Endothelial cell of umbilical vein (primary cell): Measurements from ENCODE around the gene CNEP1R1. TPM values are rescaled to one million over a fixed set of nuclear protein-coding genes. Genes with fewer than 3 reads are reported as not detected.

ENCODE experiments used
- BruUV-seq: library from RNA; stranded (reverse); fragments of 400-500 nt; replicated peaks from 2 replicates; lab custom pipeline; 2021; lab: Mats Ljungman, UMichigan
- CTCF ChIA-PET: fragments of 300-600, 350-600 bp; sonication (Branson Sonifier 250); formaldehyde crosslinking; loops from one replicate; lab custom pipeline; 2021; ENCODE audit warnings: antibody characterized with exemption, inconsistent platforms; lab: Charles Lee
- POLR2A ChIA-PET: fragments of 300-600, 350-600 bp; sonication (Branson Sonifier 250); formaldehyde crosslinking; loops from one replicate; lab custom pipeline; 2021; ENCODE audit warnings: antibody characterized with exemption, inconsistent platforms; lab: Charles Lee
- DNase-seq: peaks from one replicate; pipeline ENCODE4 v3.0.0-alpha.2; 2011; ENCODE audit warnings: low read depth, low spot score
- FAIRE-seq: peaks from 2 replicates; lab custom pipeline; 2011; peaks lifted over from hg19 to GRCh38; lab: Jason Lieb, UNC
- H2AFZ ChIP-seq: 2 replicates; pipeline ENCODE4 v1.6.0; 2012; ENCODE audit warnings: low read depth, low read length, control low read depth, inconsistent platforms
- H3K27ac ChIP-seq: 2 replicates; pipeline ENCODE4 v1.5.1; 2011; ENCODE audit warnings: low read depth, mild to moderate bottlenecking, control low read depth, low read length, moderate library complexity; ENCODE audit not compliant: insufficient read depth
- H3K27me3 ChIP-seq, 2 experiments: 2 replicates each; pipeline versions ENCODE4 v1.6.0 to v1.6.1; 2011; ENCODE audit warnings: low read length in 2 of 2, mixed read lengths in 1 of 2; ENCODE audit not compliant: control insufficient read depth in 2 of 2, insufficient read depth in 2 of 2
- H3K36me3 ChIP-seq, 2 experiments: 2 replicates in 1 of 2; 3 replicates in 1 of 2; pipeline ENCODE4 v1.5.1; 2011; ENCODE audit warnings: low read length in 2 of 2, mild to moderate bottlenecking in 1 of 2, moderate library complexity in 1 of 2; ENCODE audit not compliant: control insufficient read depth in 2 of 2, insufficient read depth in 2 of 2; ENCODE audit errors: extremely low read depth in 1 of 2
- H3K4me1 ChIP-seq: 3 replicates; pipeline ENCODE4 v1.5.1; 2011; ENCODE audit warnings: mild to moderate bottlenecking, low read length; ENCODE audit not compliant: control insufficient read depth, insufficient read depth; ENCODE audit errors: extremely low read depth
- H3K4me2 ChIP-seq: 2 replicates; pipeline ENCODE4 v1.6.1; 2011; ENCODE audit warnings: low read length, control low read depth, mixed read lengths; ENCODE audit not compliant: insufficient read depth
- H3K4me3 ChIP-seq, 3 experiments: fragments of 200-600 bp in 1 of 3; sonication (generic), shearing (Covaris generic) in 1 of 3; replicated peaks in 1 of 3; 2 replicates each; pipeline ENCODE4 v1.5.1; 2011 to 2016; ENCODE audit warnings: control low read depth in 3 of 3, low read length in 3 of 3, mild to moderate bottlenecking in 2 of 3, inconsistent platforms in 1 of 3, low read depth in 1 of 3, moderate library complexity in 1 of 3; ENCODE audit not compliant: insufficient read depth in 1 of 3
- H3K79me2 ChIP-seq: 2 replicates; pipeline ENCODE4 v1.6.0; 2012; ENCODE audit warnings: low read length, inconsistent platforms; ENCODE audit not compliant: control insufficient read depth, insufficient read depth
- H3K9ac ChIP-seq: replicated peaks from 2 replicates; pipeline ENCODE3; 2011; ENCODE audit warnings: low read length, control low read depth; ENCODE audit not compliant: insufficient read depth; ENCODE audit errors: extremely low read depth
- H3K9me1 ChIP-seq: replicated peaks from 3 replicates; pipeline ENCODE4 v1.6.0; 2011; ENCODE audit warnings: mild to moderate bottlenecking, low read length; ENCODE audit not compliant: control insufficient read depth, insufficient read depth; ENCODE audit errors: extremely low read depth
- H3K9me3 ChIP-seq: replicated peaks from 2 replicates; pipeline ENCODE4 v1.5.1; 2012; ENCODE audit warnings: low read length, inconsistent platforms; ENCODE audit not compliant: control insufficient read depth, insufficient read depth
- H4K20me1 ChIP-seq: replicated peaks from 2 replicates; pipeline ENCODE3; 2011; ENCODE audit warnings: mild to moderate bottlenecking, low read length; ENCODE audit not compliant: control insufficient read depth, insufficient read depth; ENCODE audit errors: extremely low read depth
- CTCF ChIP-seq, 2 donors: IDR thresholded peaks; 1 replicate in 1 of 2; 2 replicates in 1 of 2; pipeline ENCODE4 v1.5.1; 2011; ENCODE audit warnings: low read length in 2 of 2, mild to moderate bottlenecking in 2 of 2, moderate library complexity in 2 of 2, control low read depth in 1 of 2, inconsistent platforms in 1 of 2, low read depth in 1 of 2; ENCODE audit not compliant: insufficient read depth in 1 of 2; ENCODE audit errors: extremely low read depth in 1 of 2
- GATA2 ChIP-seq: IDR thresholded peaks from 2 replicates; pipeline ENCODE4 v1.7.0; 2011; ENCODE audit warnings: low read depth, mild to moderate bottlenecking, moderate library complexity, mixed read lengths, low read length; ENCODE audit not compliant: insufficient read length, insufficient read depth
- POLR2A ChIP-seq: IDR thresholded peaks from 2 replicates; pipeline ENCODE4 v1.6.1; 2012; ENCODE audit warnings: low read depth, mild to moderate bottlenecking, control low read depth, low read length
- dilution Hi-C: fragments of 300-500 bp; cut with MboI; formaldehyde crosslinking; loops from one replicate; pipeline ENCODE4 v1.15.0; 2019; ENCODE audit warnings: low sequenced_read_pairs; ENCODE audit not compliant: extremely low pct_ligation_motif_present
- intact Hi-C: fragments of 100-400 bp; cut with micrococcal nuclease; formaldehyde crosslinking; loops from one replicate; pipeline ENCODE4 v1.10.0; 2022
- polyA plus RNA-seq, 4 experiments: library from polyadenylated mRNA; depleted of rRNA in 3 of 4; stranded (reverse) in 3 of 4; unstranded in 1 of 4; fragments of >200 nt; gene quantifications; 2 replicates each; pipeline versions ENCODE4 v1.2.1 to v1.2.3, GENCODE V29; 2011 to 2012; ENCODE audit warnings: missing spikeins in 1 of 4
- total RNA-seq: library from RNA; stranded (reverse); gene quantifications from 2 replicates; pipeline ENCODE4 v1.2.3, GENCODE V29; 2021

Gene CNEP1R1
- total and polyA plus RNA-seq, 2 donors (not counting 3 experiments of a cell fraction or from before 2014, with no cell fraction given) = 15.3 to 23.2 TPM

DNA sequence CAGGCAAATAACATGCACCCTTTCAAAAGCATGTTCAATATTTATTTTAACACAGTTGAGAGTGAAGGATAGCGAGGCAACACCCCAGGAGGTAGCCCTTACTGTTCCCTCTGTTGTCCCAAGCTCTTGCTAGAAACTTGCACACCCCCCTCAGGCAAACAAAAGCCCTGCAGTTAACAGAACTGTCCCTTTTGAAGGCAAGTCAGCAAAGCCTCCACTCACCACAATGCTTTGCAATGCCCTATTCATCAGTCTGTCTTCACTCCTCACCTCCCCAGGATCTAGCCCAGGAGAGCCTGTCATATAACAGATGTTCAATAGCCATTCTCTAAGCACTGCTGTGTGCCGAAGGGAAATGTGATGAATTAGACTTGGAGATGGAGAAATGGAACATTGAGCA lies 3.5 kb upstream of the CNEP1R1 start:
- H4K20me1 ChIP-seq = no peaks in the 10 kb centered on the region
- FAIRE-seq (no peak), DNase-seq (no peak)
- H3K36me3 ChIP-seq = no peaks in the 10 kb centered on the region
- BruUV-seq = no TSS peak
- dilution Hi-C loops = no loop called here
- peaks cover 12% of the 10 kb centered on the region for H3K4me1 ChIP-seq
- POLR2A ChIA-PET = no interaction called here
- CTCF ChIA-PET = interaction anchor here (1.0 to 1.6 kb wide), 3 partner anchors 9 to 785 kb away, joined by 3 to 6 read pairs (median 4); no protein-coding TSS in a partner anchor
- no peak overlapping the region for H3K4me2 ChIP-seq
- intact Hi-C loops = no loop called here
- H3K27me3 ChIP-seq = peaks cover 2 to 6% of the 10 kb centered on the region in 2 experiments
- H3K9ac ChIP-seq = no peak overlapping the region
- no peak overlapping the region for H3K4me3 ChIP-seq
- H3K27ac ChIP-seq = no peak overlapping the region
- H3K9me3 ChIP-seq = no peaks in the 10 kb centered on the region
- TF ChIP-seq CTCF (IDR thresholded peaks at IDR 0.05; ENCODE audit: extremely low read depth in 1 of 2, insufficient read depth in 1 of 2, low read depth in 1 of 2, low read length in 2 of 2) (no peak), GATA2 (no peak)
- H2AFZ ChIP-seq = no peak overlapping the region
- H3K79me2 ChIP-seq = peaks cover 14% of the 10 kb centered on the region
- no peaks in the 10 kb centered on the region for H3K9me1 ChIP-seq

- Histone ChIP-seq H3K4me2 (no peak overlapping the region), H3K4me1 (peaks cover 13% of the 10 kb centered on the region), H3K4me3 (no peak overlapping the region), H3K27me3 (peaks cover 2 to 6% of the 10 kb centered on the region in 2 experiments), H3K9me1 (no peaks in the 10 kb centered on the region), H3K36me3 (no peaks in the 10 kb centered on the region), H4K20me1 (no peaks in the 10 kb centered on the region), H3K9me3 (no peaks in the 10 kb centered on the region), H3K27ac (no peak overlapping the region), H3K79me2 (peaks cover 25% of the 10 kb centered on the region), H3K9ac (no peak overlapping the region), H2AFZ (no peak overlapping the region)
- dilution Hi-C loops (no loop called here), intact Hi-C loops (loop anchor here (2.0 kb wide), 2 partner anchors 37 to 129 kb away; partner anchors contain the start of gene TENT4B)
- FAIRE-seq = no peak
- POLR2A ChIA-PET = no interaction called here
- no peak for TF ChIP-seq CTCF (IDR thresholded peaks at IDR 0.05; ENCODE audit: extremely low read depth in 1 of 2, insufficient read depth in 1 of 2, low read depth in 1 of 2, low read length in 2 of 2)
- no peak for TF ChIP-seq POLR2A
- no peak for DNase-seq
- no TSS peak for BruUV-seq
- CTCF ChIA-PET = interaction anchor here (2.0 to 6.4 kb wide), 3 partner anchors 188 to 783 kb away, joined by 4 to 132 read pairs (median 39); no protein-coding TSS in a partner anchor
Observed at GRCh38 chr16:50023641-50024040, 1.4 kb upstream of the CNEP1R1 start.
